ENCODE data around the gene VLDLR. TPM values are rescaled to one million over a fixed set of nuclear protein-coding genes. Genes with fewer than 3 reads are reported as not detected.

VLDLR gene
- total and polyA plus RNA-seq, 2 experiments from 2014 or later = 12.2 to 20.4 TPM

DNA sequence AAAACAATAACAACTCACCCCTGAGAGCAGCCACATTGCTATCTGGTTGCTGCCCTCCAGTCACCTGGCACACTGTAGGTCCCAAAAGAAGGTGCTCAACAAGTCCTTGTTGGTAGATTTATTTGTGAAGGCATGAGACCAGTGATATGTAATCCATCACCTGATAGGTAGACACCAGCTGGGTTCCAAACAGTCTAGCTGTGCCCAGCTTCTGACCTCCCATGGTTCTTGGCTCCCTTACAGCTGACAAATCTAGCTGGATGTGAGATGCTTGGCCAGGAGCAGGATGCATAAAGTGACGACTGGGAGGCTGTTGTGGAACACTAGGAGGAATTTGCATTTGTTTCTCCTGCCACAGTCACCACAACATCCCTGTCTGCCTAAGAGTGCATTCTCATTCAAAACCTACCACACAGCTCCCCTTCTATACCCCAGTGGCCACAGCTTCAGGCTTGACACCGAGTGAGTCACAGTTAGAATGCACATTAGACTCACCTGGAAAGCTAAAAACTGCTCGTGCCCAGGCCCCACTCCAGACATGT is 7.8 kb upstream of the VLDLR start:
- Histone ChIP-seq H4K20me1 (ENCODE audit: insufficient read depth, poor library complexity, severe bottlenecking) (no peaks in the 10 kb centered on the region), H3K36me3 (replicated peaks; ENCODE audit: insufficient read depth, low read depth) (no peaks in the 10 kb centered on the region), H2AFZ (no peak overlapping the region), H3K79me2 (no peaks in the 10 kb centered on the region), H3K9me3 (ENCODE audit: low read depth) (no peaks in the 10 kb centered on the region), H3K27me3 (peaks cover 6% of the 10 kb centered on the region), H3K4me1 (ENCODE audit: insufficient read depth) (peaks cover 9% of the 10 kb centered on the region), H3K27ac (no peak overlapping the region), H3K4me3 (no peak overlapping the region), H3K9me2 (replicated peaks; ENCODE audit: insufficient read depth) (no peaks in the 10 kb centered on the region), H3K4me2 (no peak overlapping the region)
- TF ChIP-seq EZH2 (IDR thresholded peaks at IDR 0.05; ENCODE audit: borderline replicate concordance) (no peak), EZH2phosphoT487 (IDR thresholded peaks at IDR 0.05; ENCODE audit: low read depth, severe bottlenecking, unreplicated experiment) (no peak)
- TF ChIP-seq, protein P1, sequence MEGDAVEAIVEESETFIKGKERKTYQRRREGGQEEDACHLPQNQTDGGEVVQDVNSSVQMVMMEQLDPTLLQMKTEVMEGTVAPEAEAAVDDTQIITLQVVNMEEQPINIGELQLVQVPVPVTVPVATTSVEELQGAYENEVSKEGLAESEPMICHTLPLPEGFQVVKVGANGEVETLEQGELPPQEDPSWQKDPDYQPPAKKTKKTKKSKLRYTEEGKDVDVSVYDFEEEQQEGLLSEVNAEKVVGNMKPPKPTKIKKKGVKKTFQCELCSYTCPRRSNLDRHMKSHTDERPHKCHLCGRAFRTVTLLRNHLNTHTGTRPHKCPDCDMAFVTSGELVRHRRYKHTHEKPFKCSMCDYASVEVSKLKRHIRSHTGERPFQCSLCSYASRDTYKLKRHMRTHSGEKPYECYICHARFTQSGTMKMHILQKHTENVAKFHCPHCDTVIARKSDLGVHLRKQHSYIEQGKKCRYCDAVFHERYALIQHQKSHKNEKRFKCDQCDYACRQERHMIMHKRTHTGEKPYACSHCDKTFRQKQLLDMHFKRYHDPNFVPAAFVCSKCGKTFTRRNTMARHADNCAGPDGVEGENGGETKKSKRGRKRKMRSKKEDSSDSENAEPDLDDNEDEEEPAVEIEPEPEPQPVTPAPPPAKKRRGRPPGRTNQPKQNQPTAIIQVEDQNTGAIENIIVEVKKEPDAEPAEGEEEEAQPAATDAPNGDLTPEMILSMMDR (IDR thresholded peaks at IDR 0.05; ENCODE audit: poor library complexity) = no peak
- 79% methylated on average over 3 of the region's 3 CpGs for WGBS (ENCODE audit: low lambda C conversion rate, missing lambda C conversion rate)
- no peak for DNase-seq (ENCODE audit: low spot score)

DNA sequence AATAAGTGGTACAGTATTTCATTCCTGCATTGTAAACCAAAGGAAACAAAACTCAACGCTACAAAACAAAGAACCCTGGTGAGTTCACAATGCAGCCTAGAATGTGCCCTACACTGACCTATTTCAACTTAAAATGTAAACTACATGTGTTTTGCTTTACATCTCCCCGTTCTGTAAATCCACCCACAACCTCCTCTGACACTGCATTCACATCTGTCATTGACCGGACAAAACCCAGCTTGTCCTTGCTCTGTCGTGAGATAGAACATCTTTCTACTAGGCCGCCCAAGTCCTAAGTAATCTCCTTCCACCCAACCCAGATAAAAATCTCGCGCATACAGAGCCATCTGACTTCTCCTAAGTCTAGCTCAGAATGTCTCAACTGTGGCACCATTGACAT is 6.1 kb upstream of the VLDLR start:
- no peaks in the 10 kb centered on the region for H3K9me2 ChIP-seq (replicated peaks; ENCODE audit: insufficient read depth)
- H3K27ac ChIP-seq = no peak overlapping the region
- H3K79me2 ChIP-seq = no peaks in the 10 kb centered on the region
- peaks cover 3% of the 10 kb centered on the region for H3K4me1 ChIP-seq (ENCODE audit: insufficient read depth)
- H3K4me3 ChIP-seq = no peak overlapping the region
- H3K27me3 ChIP-seq = peaks cover 23% of the 10 kb centered on the region
- H3K4me2 ChIP-seq = no peak overlapping the region
- H3K36me3 ChIP-seq (replicated peaks; ENCODE audit: insufficient read depth, low read depth) = no peaks in the 10 kb centered on the region
- no peak for DNase-seq (ENCODE audit: low spot score)
- WGBS (ENCODE audit: low lambda C conversion rate, missing lambda C conversion rate) = 70% methylated on average over 7 of the region's 7 CpGs
- H3K9me3 ChIP-seq (ENCODE audit: low read depth) = no peaks in the 10 kb centered on the region
- H2AFZ ChIP-seq = no peak overlapping the region
- H4K20me1 ChIP-seq (ENCODE audit: insufficient read depth, poor library complexity, severe bottlenecking) = no peaks in the 10 kb centered on the region
- TF ChIP-seq EZH2 (IDR thresholded peaks at IDR 0.05; ENCODE audit: borderline replicate concordance) (no peak), EZH2phosphoT487 (IDR thresholded peaks at IDR 0.05; ENCODE audit: low read depth, severe bottlenecking, unreplicated experiment) (no peak)
- TF ChIP-seq, protein P1 (IDR thresholded peaks at IDR 0.05; ENCODE audit: poor library complexity) = no peak

DNA sequence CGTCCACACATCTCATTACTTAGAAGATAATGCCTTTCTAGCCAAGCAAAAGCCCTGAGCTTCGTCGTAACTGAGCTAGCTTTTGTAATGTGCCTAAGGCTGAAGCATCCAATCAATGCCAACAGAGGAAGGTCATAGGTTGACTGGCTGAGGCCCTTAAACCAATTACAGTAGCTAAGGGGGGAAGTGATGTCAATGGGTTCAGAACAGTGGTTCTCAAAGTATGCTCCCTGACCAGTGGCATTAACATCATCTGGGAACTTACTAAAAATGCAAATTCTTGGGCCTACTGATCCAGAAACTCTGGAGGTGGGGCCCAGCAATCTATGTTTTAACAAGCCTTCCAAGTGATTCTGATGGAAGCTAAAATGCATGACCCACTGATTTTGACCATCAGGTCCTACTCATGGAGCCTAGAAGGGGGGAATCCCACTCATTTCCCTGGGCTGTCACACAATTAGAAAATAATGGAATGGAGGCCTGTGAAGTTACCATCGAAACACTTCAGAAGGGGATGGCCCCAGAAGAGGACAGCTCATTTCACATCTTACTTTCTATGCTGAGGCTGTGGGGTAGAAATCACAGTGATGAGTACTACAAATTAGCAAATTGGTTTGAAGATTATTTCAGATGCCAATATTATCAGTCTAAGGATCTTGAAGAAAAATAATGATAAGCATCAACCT is 4.8 kb upstream of the VLDLR start:
- no peaks in the 10 kb centered on the region for H3K36me3 ChIP-seq (replicated peaks; ENCODE audit: insufficient read depth, low read depth)
- no peaks in the 10 kb centered on the region for H3K79me2 ChIP-seq
- WGBS (ENCODE audit: low lambda C conversion rate, missing lambda C conversion rate) = 95% methylated on average over 4 of the region's 4 CpGs
- no peak overlapping the region for H3K27ac ChIP-seq
- peaks cover 30% of the 10 kb centered on the region for H3K27me3 ChIP-seq
- TF ChIP-seq EZH2 (IDR thresholded peaks at IDR 0.05; ENCODE audit: borderline replicate concordance) (no peak), EZH2phosphoT487 (IDR thresholded peaks at IDR 0.05; ENCODE audit: low read depth, severe bottlenecking, unreplicated experiment) (no peak)
- TF ChIP-seq, protein P1 (IDR thresholded peaks at IDR 0.05; ENCODE audit: poor library complexity) = no peak
- H4K20me1 ChIP-seq (ENCODE audit: insufficient read depth, poor library complexity, severe bottlenecking) = no peaks in the 10 kb centered on the region
- H3K9me3 ChIP-seq (ENCODE audit: low read depth) = no peaks in the 10 kb centered on the region
- H3K4me3 ChIP-seq = no peak overlapping the region
- DNase-seq (ENCODE audit: low spot score) = no peak
- H3K4me2 ChIP-seq = no peak overlapping the region
- H2AFZ ChIP-seq = no peak overlapping the region
- no peaks in the 10 kb centered on the region for H3K9me2 ChIP-seq (replicated peaks; ENCODE audit: insufficient read depth)
- H3K4me1 ChIP-seq (ENCODE audit: insufficient read depth) = peaks cover 4% of the 10 kb centered on the region

Measured in hepatocyte (in vitro differentiated cells).